CD4-positive, CD25-positive, alpha-beta regulatory T cell (primary cell): ENCODE results near the gene OR52E6. TPM values are rescaled to one million over a fixed set of nuclear protein-coding genes. Genes with fewer than 3 reads are reported as not detected.

Experiments used
- ATAC-seq, 2 donors: fragments of 150-1000 bp; cut with Tn5 transposase; one replicate each; pipeline ENCODE4 v1.10.0; 2021; ENCODE audit warnings: low read depth in 2 of 2, moderate number of reproducible peaks in 2 of 2, moderate library complexity in 1 of 2
- DNase-seq, 3 donors: peaks; one replicate each; pipeline versions ENCODE4 v3.0.0 to v3.0.0-alpha.2; 2012 to 2022; ENCODE audit warnings: mixed read lengths in 1 of 3
- H3K27ac ChIP-seq: one replicate; pipeline ENCODE4 v1.7.0; 2013; ENCODE audit warnings: mild to moderate bottlenecking, low read length; ENCODE audit not compliant: insufficient read depth, poor library complexity, severe bottlenecking
- H3K27me3 ChIP-seq: one replicate; pipeline ENCODE4 v1.7.0; 2013; ENCODE audit warnings: low read length; ENCODE audit not compliant: control insufficient read depth, insufficient read depth
- H3K36me3 ChIP-seq: one replicate; pipeline ENCODE4 v1.7.0; 2013; ENCODE audit warnings: mild to moderate bottlenecking, low read length, moderate library complexity; ENCODE audit not compliant: control insufficient read depth, insufficient read depth
- H3K4me1 ChIP-seq: 2 replicates; pipeline ENCODE4 v1.7.0; 2013; ENCODE audit warnings: mild to moderate bottlenecking, low read length; ENCODE audit not compliant: insufficient read depth, control insufficient read depth, poor library complexity, severe bottlenecking
- H3K4me3 ChIP-seq: one replicate; pipeline ENCODE4 v1.7.0; 2013; ENCODE audit warnings: low read depth, mild to moderate bottlenecking, low read length, moderate library complexity
- H3K9me3 ChIP-seq, 2 experiments: 1 replicate in 1 of 2; 2 replicates in 1 of 2; pipeline ENCODE4 v1.7.0; 2013; ENCODE audit warnings: low read length in 2 of 2, mild to moderate bottlenecking in 1 of 2, moderate library complexity in 1 of 2; ENCODE audit not compliant: control insufficient read depth in 2 of 2
- H3K27ac Mint-ChIP-seq, 3 donors: one replicate each; pipeline ENCODE4 v1.8.0; 2020 to 2022; ENCODE audit warnings: mild to moderate bottlenecking in 3 of 3, mixed read lengths in 3 of 3, moderate library complexity in 2 of 3
- H3K27me3 Mint-ChIP-seq: one replicate; pipeline ENCODE4 v1.8.0; 2022; ENCODE audit warnings: mild to moderate bottlenecking, mixed read lengths
- H3K36me3 Mint-ChIP-seq: one replicate; pipeline ENCODE4 v1.8.0; 2020; ENCODE audit warnings: mixed read lengths
- H3K4me1 Mint-ChIP-seq, 4 donors: one replicate each; pipeline ENCODE4 v1.8.0; 2020 to 2022; ENCODE audit warnings: mixed read lengths in 4 of 4, mild to moderate bottlenecking in 1 of 4
- H3K4me3 Mint-ChIP-seq, 4 donors: one replicate each; pipeline ENCODE4 v1.8.0; 2020 to 2022; ENCODE audit warnings: mild to moderate bottlenecking in 4 of 4, mixed read lengths in 4 of 4, moderate library complexity in 3 of 4
- H3K9me3 Mint-ChIP-seq, 7 donors: one replicate each; pipeline ENCODE4 v1.8.0; 2020 to 2022; ENCODE audit warnings: mixed read lengths in 7 of 7, mild to moderate bottlenecking in 3 of 7, moderate library complexity in 2 of 7
- polyA plus RNA-seq, 4 donors: library from polyadenylated mRNA; unstranded; fragments of 300-500 nt; fragmentation: Illumina TruSeq; gene quantifications; one replicate each; pipeline ENCODE4 v1.2.3, GENCODE V29; 2021
- total RNA-seq: library from RNA; stranded (reverse); gene quantifications from one replicate; pipeline ENCODE4 v1.2.3, GENCODE V29; 2022

Gene OR52E6
- total and polyA plus RNA-seq, 5 donors from 2014 or later: not detected

- Mint-ChIP-seq H3K9me3 (no peaks in the 10 kb centered on the region), H3K4me1 (peaks cover 0 to 11% (median 6%) of the 10 kb centered on the region in 4 donors), H3K27ac (peak overlapping the region; percentile 33 to 52 (median 33)), H3K4me3 (peak overlapping the region; percentile 5 to 87 (median 81)), H3K27me3 (no peaks in the 10 kb centered on the region), H3K36me3 (no peaks in the 10 kb centered on the region)
- H3K36me3 ChIP-seq: no peaks in the 10 kb centered on the region
- H3K27ac ChIP-seq: no peak overlapping the region
- peak in 2 of 3 donors; percentile 2 to 39 for DNase-seq
- no peak for ATAC-seq
- peak overlapping the region; percentile 74 for H3K4me3 ChIP-seq
- no peaks in the 10 kb centered on the region for H3K27me3 ChIP-seq
- H3K9me3 ChIP-seq: no peaks in the 10 kb centered on the region
- peaks cover 9% of the 10 kb centered on the region for H3K4me1 ChIP-seq
These were observed 23.3 kb downstream of the OR52E6 start for GRCh38 chr11:5818245-5818886.

- Mint-ChIP-seq H3K27me3 (peaks cover 4% of the 10 kb centered on the region), H3K4me3 (no peak overlapping the region), H3K4me1 (peaks cover 0 to 11% (median 6%) of the 10 kb centered on the region in 4 donors), H3K36me3 (no peaks in the 10 kb centered on the region), H3K27ac (no peak overlapping the region), H3K9me3 (no peaks in the 10 kb centered on the region)
- Histone ChIP-seq H3K4me3 (no peak overlapping the region), H3K27ac (no peak overlapping the region), H3K4me1 (peaks cover 9% of the 10 kb centered on the region), H3K27me3 (no peaks in the 10 kb centered on the region), H3K9me3 (no peaks in the 10 kb centered on the region), H3K36me3 (no peaks in the 10 kb centered on the region)
- ATAC-seq (no peak), DNase-seq (no peak)
These were observed 26.2 kb downstream of the OR52E6 start for GRCh38 chr11:5815534-5815933.

DNA sequence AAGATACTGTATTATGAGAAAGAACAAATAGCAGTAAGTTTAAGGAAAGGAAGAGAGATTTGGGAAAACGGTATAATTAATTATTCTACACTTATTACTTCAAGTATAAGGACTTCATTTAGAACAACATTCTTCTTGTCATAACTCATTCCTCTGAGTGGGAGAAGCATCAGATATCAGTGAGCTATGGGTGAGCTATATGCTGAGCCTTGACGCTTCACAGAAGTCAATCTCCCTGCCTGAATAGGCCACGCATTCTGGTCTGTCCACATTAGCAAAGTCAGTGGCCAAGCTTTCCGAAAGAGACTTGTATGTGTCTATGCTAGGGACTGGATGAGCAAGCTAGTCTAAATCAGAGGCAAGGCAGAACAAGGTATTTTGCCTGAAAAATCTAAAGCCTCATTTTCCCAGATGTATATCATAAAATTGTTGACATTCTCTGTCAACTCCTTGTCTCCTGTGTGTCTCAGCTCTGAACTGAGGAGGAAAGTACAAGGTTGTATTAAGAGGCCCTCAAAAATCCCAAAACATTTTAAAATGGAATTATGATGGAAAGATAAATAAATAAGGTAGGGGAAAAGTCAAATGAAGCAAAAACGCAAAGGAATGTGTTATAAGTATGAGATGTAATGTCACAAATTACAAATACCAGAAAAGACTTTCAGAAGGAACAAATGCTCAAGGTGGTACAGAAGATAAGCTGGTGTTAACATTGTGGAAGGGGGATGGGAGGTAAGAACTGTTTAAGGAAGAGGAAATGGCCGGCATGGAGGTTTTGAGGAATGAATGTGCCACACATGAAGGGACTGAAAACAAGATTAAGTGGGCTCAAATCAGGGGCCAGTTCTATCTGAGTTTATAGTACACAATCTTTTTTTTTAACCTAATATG is 31.5 kb downstream of the OR52E6 start:
- Mint-ChIP-seq H3K36me3 (no peaks in the 10 kb centered on the region), H3K4me3 (no peak overlapping the region), H3K4me1 (peaks cover 0 to 19% (median 9%) of the 10 kb centered on the region in 4 donors), H3K27me3 (peaks cover 25% of the 10 kb centered on the region), H3K27ac (no peak overlapping the region), H3K9me3 (peaks cover 0 to 2% (median 0%) of the 10 kb centered on the region in 7 donors)
- Histone ChIP-seq H3K27ac (no peak overlapping the region), H3K4me1 (peaks cover 9% of the 10 kb centered on the region), H3K9me3 (no peaks in the 10 kb centered on the region), H3K4me3 (no peak overlapping the region), H3K36me3 (no peaks in the 10 kb centered on the region), H3K27me3 (peaks cover 8% of the 10 kb centered on the region)
- DNase-seq: no peak
- ATAC-seq: no peak

- peaks cover 0 to 15% (median 9%) of the 10 kb centered on the region in 4 donors for H3K4me1 Mint-ChIP-seq
- H3K27me3 Mint-ChIP-seq: peaks cover 29% of the 10 kb centered on the region
- Histone ChIP-seq H3K9me3 (no peaks in the 10 kb centered on the region), H3K36me3 (no peaks in the 10 kb centered on the region), H3K4me3 (peak overlapping the region; percentile 68), H3K27ac (no peak overlapping the region), H3K4me1 (peaks cover 9% of the 10 kb centered on the region), H3K27me3 (peaks cover 8% of the 10 kb centered on the region)
- DNase-seq (peak in 1 of 3 donors; percentile 20), ATAC-seq (no peak)
- H3K4me3 Mint-ChIP-seq: peak overlapping the region; percentile 43 to 93 (median 88)
- peak overlapping the region in 1 of 3 donors; percentile 80 for H3K27ac Mint-ChIP-seq
- H3K9me3 Mint-ChIP-seq: peaks cover 0 to 6% (median 0%) of the 10 kb centered on the region in 7 donors
- no peaks in the 10 kb centered on the region for H3K36me3 Mint-ChIP-seq
These were observed 32.6 kb downstream of the OR52E6 start for GRCh38 chr11:5809122-5809519.

DNA sequence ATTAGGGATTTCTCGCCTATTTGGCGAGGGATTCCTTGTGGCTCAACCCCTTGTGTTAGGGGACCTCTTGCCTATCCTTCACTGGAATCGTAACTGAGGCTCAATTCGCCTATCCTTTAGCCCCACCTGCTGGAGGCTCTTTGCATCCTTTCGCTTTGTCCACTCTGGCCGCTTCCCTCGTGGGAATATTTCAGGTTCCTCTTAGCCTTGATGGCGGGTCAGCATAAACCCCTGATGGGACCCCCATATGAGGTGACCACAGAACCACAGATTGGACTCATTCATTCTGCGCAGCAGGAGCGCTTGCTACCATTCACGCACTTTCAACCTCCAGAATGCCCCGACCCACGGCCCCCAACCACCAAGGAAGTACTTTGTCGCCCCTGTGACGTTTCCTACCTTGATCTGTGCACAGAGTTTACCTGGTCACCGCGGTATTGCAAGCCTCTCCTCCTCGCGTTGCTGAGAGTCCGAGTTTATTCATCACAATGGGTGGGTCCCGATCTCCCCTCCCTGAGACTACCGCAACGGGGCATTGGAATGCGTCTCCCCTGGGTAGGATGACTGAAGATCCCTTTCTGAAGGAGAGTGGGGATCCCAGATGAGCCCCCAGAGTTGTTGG is 33.1 kb downstream of the OR52E6 start, which contains the start of gene OR52N2:
Gene OR52N2 (plus strand): TSS at position 425 of the 622 bp plus-strand sequence. CDS start 11,412 bp downstream, outside the sequence.
- Mint-ChIP-seq H3K27ac (peak within 1 kb of the TSS in 1 of 3 donors; percentile 80), H3K4me1 (peaks cover 0 to 15% (median 9%) of the 10 kb centered on the region in 4 donors)
- H3K27me3 ChIP-seq: peaks cover 8% of the 10 kb centered on the region

GRCh38 chr11:5807580-5807979 is 34.1 kb downstream of the OR52E6 start:
- no peak overlapping the region for H3K27ac Mint-ChIP-seq
- no peaks in the 10 kb centered on the region for H3K36me3 Mint-ChIP-seq
- ATAC-seq: no peak
- Histone ChIP-seq H3K4me1 (peaks cover 9% of the 10 kb centered on the region), H3K27me3 (peaks cover 8% of the 10 kb centered on the region), H3K9me3 (no peaks in the 10 kb centered on the region), H3K27ac (no peak overlapping the region), H3K4me3 (no peak overlapping the region), H3K36me3 (no peaks in the 10 kb centered on the region)
- H3K27me3 Mint-ChIP-seq: peaks cover 29% of the 10 kb centered on the region
- H3K4me1 Mint-ChIP-seq: peaks cover 0 to 15% (median 9%) of the 10 kb centered on the region in 4 donors
- DNase-seq: no peak
- H3K4me3 Mint-ChIP-seq: no peak overlapping the region
- H3K9me3 Mint-ChIP-seq: peaks cover 0 to 12% (median 2%) of the 10 kb centered on the region in 7 donors

More for the DNA sequence above, 33.1 kb downstream of the OR52E6 start, which contains the start of gene OR52N2:
- Histone ChIP-seq H3K4me1 (peaks cover 9% of the 10 kb centered on the region), H3K36me3 (no peaks in the 10 kb centered on the region), H3K27ac (no peak within 1 kb of the TSS), H3K4me3 (peak within 1 kb of the TSS; percentile 68), H3K9me3 (no peaks in the 10 kb centered on the region)
- Mint-ChIP-seq H3K36me3 (no peaks in the 10 kb centered on the region), H3K4me3 (peak within 1 kb of the TSS; percentile 43 to 93 (median 88)), H3K9me3 (peaks cover 0 to 7% (median 0%) of the 10 kb centered on the region in 7 donors), H3K27me3 (peaks cover 29% of the 10 kb centered on the region)
- peak; percentile 73 to 80 for ATAC-seq
- DNase-seq: peak; percentile 54 to 69 (median 65)

DNA sequence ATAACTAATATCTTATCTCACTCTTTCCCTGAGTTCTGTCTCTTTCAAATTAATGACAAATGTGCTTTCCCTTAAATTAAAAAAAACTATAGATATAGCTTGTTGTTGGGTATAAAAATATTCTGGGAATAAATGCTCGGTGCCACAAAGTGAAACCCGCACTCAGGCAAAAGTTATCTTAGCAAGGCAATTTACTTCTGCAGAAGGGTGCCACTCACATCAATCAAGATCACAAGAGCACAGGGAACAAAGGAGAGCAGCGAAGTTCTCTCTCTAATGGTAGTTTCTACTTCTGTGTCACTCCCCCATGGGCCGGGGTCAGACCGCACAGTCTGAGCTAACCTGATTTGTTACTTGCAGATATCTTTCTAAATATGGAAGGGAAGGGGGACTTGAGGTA is 37.7 kb downstream of the OR52E6 start:
- H3K27me3 Mint-ChIP-seq: peaks cover 17% of the 10 kb centered on the region
- no peak overlapping the region for H3K27ac Mint-ChIP-seq
- H3K27me3 ChIP-seq: peaks cover 7% of the 10 kb centered on the region
- H3K4me1 ChIP-seq: peaks cover 8% of the 10 kb centered on the region
- peaks cover 0 to 9% (median 4%) of the 10 kb centered on the region in 4 donors for H3K4me1 Mint-ChIP-seq
- no peaks in the 10 kb centered on the region for H3K36me3 Mint-ChIP-seq
- no peak overlapping the region for H3K4me3 Mint-ChIP-seq
- peaks cover 0 to 12% (median 2%) of the 10 kb centered on the region in 7 donors for H3K9me3 Mint-ChIP-seq
- H3K9me3 ChIP-seq: no peaks in the 10 kb centered on the region
- no peak overlapping the region for H3K4me3 ChIP-seq
- H3K27ac ChIP-seq: no peak overlapping the region
- ATAC-seq (no peak), DNase-seq (no peak)
- no peaks in the 10 kb centered on the region for H3K36me3 ChIP-seq
